Measurements from ENCODE around the gene ZNF532. TPM values are rescaled to one million over a fixed set of nuclear protein-coding genes. Genes with fewer than 3 reads are reported as not detected.
"Not testable (repeated sequence)": the region's sequence is repeated elsewhere in the genome, so short reads cannot be mapped to it uniquely, and the experiment has no call there.

The ZNF532 gene
- total and polyA plus RNA-seq, 3 experiments from 2014 or later = 0.70 to 6.3 (median 6.1) TPM

GRCh38 chr18:58853561-58853960 is 11.1 kb upstream of the ZNF532 start:
- no peak overlapping the region for H3K4me3 Mint-ChIP-seq
- peaks cover 0 to 2% (median 0%) of the 10 kb centered on the region in 5 donors for H3K9me3 Mint-ChIP-seq
- H3K27ac Mint-ChIP-seq = no peak overlapping the region
- peaks cover 0 to under 1% (median 0%) of the 10 kb centered on the region in 3 donors for H3K36me3 Mint-ChIP-seq
- Histone ChIP-seq H3K27ac (ENCODE audit: low read depth, low read length) (no peak overlapping the region), H3K4me1 (ENCODE audit: insufficient read depth, low read length) (no peaks in the 10 kb centered on the region), H3K4me3 (ENCODE audit: low read length) (no peak overlapping the region), H3K36me3 (ENCODE audit: insufficient read depth, low read length) (no peaks in the 10 kb centered on the region), H3K27me3 (ENCODE audit: insufficient read depth, low read length, poor library complexity, severe bottlenecking) (no peaks in the 10 kb centered on the region), H3K9me3 (ENCODE audit: low read length) (no peaks in the 10 kb centered on the region)
- no peak for DNase-seq
- CTCF ChIA-PET = no interaction called here
- H3K4me1 Mint-ChIP-seq = no peaks in the 10 kb centered on the region
- POLR2A ChIA-PET = no interaction called here
- peaks cover 20 to 33% of the 10 kb centered on the region in 2 donors for H3K27me3 Mint-ChIP-seq

DNA sequence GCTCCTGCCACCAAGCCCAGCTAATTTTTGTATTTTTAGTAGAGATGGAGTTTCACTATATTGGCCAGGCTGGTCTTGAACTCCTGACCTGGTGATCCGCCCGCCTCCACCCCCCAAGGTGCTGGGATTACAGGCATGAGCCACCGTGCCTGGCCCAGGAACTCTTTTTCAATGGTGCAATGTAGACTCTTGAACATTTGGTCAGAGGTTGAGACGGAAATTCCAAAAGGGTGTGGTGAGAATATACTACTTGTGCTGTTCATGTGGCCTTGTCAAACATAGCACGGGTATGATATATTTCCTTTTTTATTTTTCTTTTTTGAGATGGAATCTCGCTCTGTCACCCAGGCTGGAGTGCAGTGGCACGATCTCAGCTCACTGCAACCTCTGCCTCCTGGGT is 9.2 kb upstream of the ZNF532 start:
- H3K27me3 ChIP-seq (ENCODE audit: insufficient read depth, low read length, poor library complexity, severe bottlenecking); CTCF ChIA-PET; DNase-seq; H3K4me1 ChIP-seq (ENCODE audit: insufficient read depth, low read length); H3K27ac Mint-ChIP-seq; POLR2A ChIA-PET; H3K36me3 ChIP-seq (ENCODE audit: insufficient read depth, low read length); H3K4me1 Mint-ChIP-seq; H3K4me3 Mint-ChIP-seq; H3K9me3 ChIP-seq (ENCODE audit: low read length); H3K27ac ChIP-seq (ENCODE audit: low read depth, low read length); H3K9me3 Mint-ChIP-seq; H3K4me3 ChIP-seq (ENCODE audit: low read length); H3K36me3 Mint-ChIP-seq: not testable (repeated sequence)
- H3K27me3 Mint-ChIP-seq = peaks cover 11 to 35% of the 10 kb centered on the region in 2 donors

DNA sequence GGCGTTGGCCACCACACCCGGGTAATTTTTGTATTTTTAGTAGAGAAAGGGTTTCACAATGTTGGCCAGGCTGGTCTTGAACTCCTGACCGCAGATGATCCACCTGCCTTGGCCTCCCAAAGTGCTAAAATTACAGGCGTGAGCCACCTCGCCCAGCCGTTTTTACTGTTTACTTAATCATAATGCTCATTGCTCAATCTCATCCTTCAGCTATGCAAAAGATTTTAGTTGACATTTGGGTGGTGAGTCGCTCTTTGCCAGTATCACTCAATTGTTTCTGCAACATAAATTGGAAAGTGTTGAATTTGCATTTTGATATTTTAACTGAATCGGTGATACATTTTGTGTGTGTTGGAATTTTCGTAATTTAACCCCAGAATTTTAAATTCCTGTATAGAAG is 7.8 kb upstream of the ZNF532 start:
- POLR2A ChIA-PET = no interaction called here
- H3K4me1 Mint-ChIP-seq = peaks cover 0 to under 1% (median 0%) of the 10 kb centered on the region in 3 donors
- H3K9me3 Mint-ChIP-seq = no peaks in the 10 kb centered on the region
- Histone ChIP-seq H3K36me3 (ENCODE audit: insufficient read depth, low read length) (no peaks in the 10 kb centered on the region), H3K4me1 (ENCODE audit: insufficient read depth, low read length) (no peaks in the 10 kb centered on the region), H3K4me3 (ENCODE audit: low read length) (no peak overlapping the region), H3K27me3 (ENCODE audit: insufficient read depth, low read length, poor library complexity, severe bottlenecking) (no peaks in the 10 kb centered on the region), H3K9me3 (ENCODE audit: low read length) (no peaks in the 10 kb centered on the region), H3K27ac (ENCODE audit: low read depth, low read length) (no peak overlapping the region)
- peaks cover 9 to 42% of the 10 kb centered on the region in 2 donors for H3K27me3 Mint-ChIP-seq
- DNase-seq = no peak
- no peaks in the 10 kb centered on the region for H3K36me3 Mint-ChIP-seq
- H3K4me3 Mint-ChIP-seq = no peak overlapping the region
- CTCF ChIA-PET = no interaction called here
- H3K27ac Mint-ChIP-seq = no peak overlapping the region

- ChIA-PET POLR2A (no interaction called here), CTCF (no interaction called here)
- peaks cover 0 to 5% (median 0%) of the 10 kb centered on the region in 5 donors for H3K9me3 Mint-ChIP-seq
- DNase-seq = no peak
- no peaks in the 10 kb centered on the region for H3K36me3 ChIP-seq (ENCODE audit: insufficient read depth, low read length)
- H3K27ac ChIP-seq (ENCODE audit: low read depth, low read length) = no peak overlapping the region
- H3K4me3 ChIP-seq (ENCODE audit: low read length) = no peak overlapping the region
- peaks cover 6 to 12% (median 7%) of the 10 kb centered on the region in 3 donors for H3K4me1 Mint-ChIP-seq
- no peak overlapping the region for H3K27ac Mint-ChIP-seq
- H3K4me1 ChIP-seq (ENCODE audit: insufficient read depth, low read length) = no peaks in the 10 kb centered on the region
- no peak overlapping the region for H3K4me3 Mint-ChIP-seq
- no peaks in the 10 kb centered on the region for H3K27me3 ChIP-seq (ENCODE audit: insufficient read depth, low read length, poor library complexity, severe bottlenecking)
- peaks cover 0 to 3% (median 0%) of the 10 kb centered on the region in 3 donors for H3K36me3 Mint-ChIP-seq
- no peaks in the 10 kb centered on the region for H3K9me3 ChIP-seq (ENCODE audit: low read length)
- H3K27me3 Mint-ChIP-seq = peaks cover 17 to 46% of the 10 kb centered on the region in 2 donors
These were observed 5.8 kb upstream of the ZNF532 start for GRCh38 chr18:58858591-58859468.

GRCh38 chr18:58859907-58860306 is 4.8 kb upstream of the ZNF532 start:
- H3K27me3 Mint-ChIP-seq = peaks cover 17 to 54% of the 10 kb centered on the region in 2 donors
- H3K9me3 ChIP-seq (ENCODE audit: low read length) = no peaks in the 10 kb centered on the region
- H3K36me3 Mint-ChIP-seq = peaks cover 0 to 3% (median 0%) of the 10 kb centered on the region in 3 donors
- H3K4me1 Mint-ChIP-seq = peaks cover 13 to 20% (median 13%) of the 10 kb centered on the region in 3 donors
- ChIA-PET POLR2A (no interaction called here), CTCF (no interaction called here)
- no peaks in the 10 kb centered on the region for H3K4me1 ChIP-seq (ENCODE audit: insufficient read depth, low read length)
- H3K4me3 ChIP-seq (ENCODE audit: low read length) = no peak overlapping the region
- H3K27ac ChIP-seq (ENCODE audit: low read depth, low read length) = no peak overlapping the region
- no peak overlapping the region for H3K4me3 Mint-ChIP-seq
- DNase-seq = no peak
- no peaks in the 10 kb centered on the region for H3K36me3 ChIP-seq (ENCODE audit: insufficient read depth, low read length)
- H3K9me3 Mint-ChIP-seq = peaks cover 0 to 5% (median 0%) of the 10 kb centered on the region in 5 donors
- H3K27me3 ChIP-seq (ENCODE audit: insufficient read depth, low read length, poor library complexity, severe bottlenecking) = no peaks in the 10 kb centered on the region
- no peak overlapping the region for H3K27ac Mint-ChIP-seq

- ChIA-PET CTCF (interaction anchor here (1.7 kb wide), 1 partner anchor 14 kb away, joined by 3 read pairs; no protein-coding TSS in a partner anchor), POLR2A (no interaction called here)
These were observed 3.9 kb upstream of the ZNF532 start for GRCh38 chr18:58860747-58861231.

GRCh38 chr18:58861353-58861752 is 3.3 kb upstream of the ZNF532 start:
- no peak overlapping the region for H3K27ac ChIP-seq (ENCODE audit: low read depth, low read length)
- H3K4me1 ChIP-seq (ENCODE audit: insufficient read depth, low read length) = no peaks in the 10 kb centered on the region
- DNase-seq = no peak
- peaks cover 4% of the 10 kb centered on the region for H3K27me3 ChIP-seq (ENCODE audit: insufficient read depth, low read length, poor library complexity, severe bottlenecking)
- POLR2A ChIA-PET = no interaction called here
- H3K36me3 ChIP-seq (ENCODE audit: insufficient read depth, low read length) = no peaks in the 10 kb centered on the region
- Mint-ChIP-seq H3K36me3 (peaks cover 0 to 3% (median 0%) of the 10 kb centered on the region in 3 donors), H3K9me3 (peaks cover 0 to 5% (median 0%) of the 10 kb centered on the region in 5 donors), H3K27me3 (peaks cover 27 to 68% of the 10 kb centered on the region in 2 donors), H3K4me1 (peaks cover 13 to 31% (median 16%) of the 10 kb centered on the region in 3 donors), H3K27ac (peak overlapping the region in 1 of 8 donors; percentile 2), H3K4me3 (peak overlapping the region in 3 of 7 donors; percentile 5 to 65 (median 31))
- no peaks in the 10 kb centered on the region for H3K9me3 ChIP-seq (ENCODE audit: low read length)
- H3K4me3 ChIP-seq (ENCODE audit: low read length) = no peak overlapping the region
- CTCF ChIA-PET = interaction anchor here (1.7 kb wide), 1 partner anchor 14 kb away, joined by 3 read pairs; no protein-coding TSS in a partner anchor

More at GRCh38 chr18:58860747-58861231, 3.9 kb upstream of the ZNF532 start:
- H3K9me3 ChIP-seq (ENCODE audit: low read length) = no peaks in the 10 kb centered on the region
- Mint-ChIP-seq H3K27me3 (peaks cover 24 to 63% of the 10 kb centered on the region in 2 donors), H3K4me3 (no peak overlapping the region), H3K36me3 (peaks cover 0 to 3% (median 0%) of the 10 kb centered on the region in 3 donors), H3K27ac (peak overlapping the region in 2 of 8 donors; percentile 17 to 51), H3K9me3 (peaks cover 0 to 5% (median 0%) of the 10 kb centered on the region in 5 donors), H3K4me1 (peaks cover 13 to 28% (median 16%) of the 10 kb centered on the region in 3 donors)
- no peak overlapping the region for H3K4me3 ChIP-seq (ENCODE audit: low read length)
- no peak overlapping the region for H3K27ac ChIP-seq (ENCODE audit: low read depth, low read length)
- no peaks in the 10 kb centered on the region for H3K36me3 ChIP-seq (ENCODE audit: insufficient read depth, low read length)
- peaks cover under 1% of the 10 kb centered on the region for H3K27me3 ChIP-seq (ENCODE audit: insufficient read depth, low read length, poor library complexity, severe bottlenecking)
- DNase-seq = no peak
- no peaks in the 10 kb centered on the region for H3K4me1 ChIP-seq (ENCODE audit: insufficient read depth, low read length)

- Histone ChIP-seq H3K27ac (ENCODE audit: low read depth, low read length) (no peak overlapping the region), H3K27me3 (ENCODE audit: insufficient read depth, low read length, poor library complexity, severe bottlenecking) (peaks cover 4% of the 10 kb centered on the region), H3K4me1 (ENCODE audit: insufficient read depth, low read length) (no peaks in the 10 kb centered on the region), H3K9me3 (ENCODE audit: low read length) (no peaks in the 10 kb centered on the region), H3K36me3 (ENCODE audit: insufficient read depth, low read length) (no peaks in the 10 kb centered on the region), H3K4me3 (ENCODE audit: low read length) (no peak overlapping the region)
- POLR2A ChIA-PET = no interaction called here
- H3K4me1 Mint-ChIP-seq = peaks cover 14 to 31% (median 16%) of the 10 kb centered on the region in 3 donors
- no peak for DNase-seq
- H3K27me3 Mint-ChIP-seq = peaks cover 30 to 72% of the 10 kb centered on the region in 2 donors
- H3K4me3 Mint-ChIP-seq = peak overlapping the region in 3 of 7 donors; percentile 15 to 31 (median 17)
- CTCF ChIA-PET = interaction anchor here (1.7 kb wide), 1 partner anchor 13 kb away, joined by 3 read pairs; no protein-coding TSS in a partner anchor
- H3K9me3 Mint-ChIP-seq = peaks cover 0 to 5% (median 0%) of the 10 kb centered on the region in 5 donors
- H3K36me3 Mint-ChIP-seq = peaks cover 0 to 3% (median 0%) of the 10 kb centered on the region in 3 donors
- peak overlapping the region in 1 of 8 donors; percentile 2 for H3K27ac Mint-ChIP-seq
These were observed 2.8 kb upstream of the ZNF532 start for GRCh38 chr18:58861861-58862301.
